Peyer's patch (tissue), 4 donors: ENCODE data around the gene LHX3. TPM values are rescaled to one million over a fixed set of nuclear protein-coding genes. Genes with fewer than 3 reads are reported as not detected.

Source experiments
- DNase-seq, 3 donors: peaks; one replicate each; pipeline ENCODE4 v3.0.0-alpha.2; 2017 to 2019
- H3K27ac ChIP-seq, 4 donors: fragments of 200-600 bp; sonication (generic); one replicate each; pipeline ENCODE4 v1.5.1; 2016 to 2019
- H3K27me3 ChIP-seq, 2 donors: fragments of 200-600 bp; sonication (generic); one replicate each; pipeline ENCODE4 v1.5.1; 2019
- H3K36me3 ChIP-seq, 3 donors: fragments of 200-600 bp; sonication (generic); one replicate each; pipeline ENCODE4 v1.5.1; 2016 to 2019
- H3K4me1 ChIP-seq, 4 donors: fragments of 200-600 bp; sonication (generic); one replicate each; pipeline ENCODE4 v1.5.1; 2016 to 2019
- H3K4me3 ChIP-seq, 4 donors: fragments of 200-600 bp; sonication (generic); 1 replicate in 3 of 4; 2 replicates in 1 of 4; pipeline ENCODE4 v1.5.1; 2016 to 2019; ENCODE audit warnings: mild to moderate bottlenecking in 1 of 4
- H3K9me3 ChIP-seq, 4 donors: fragments of 200-600 bp; sonication (generic); one replicate each; pipeline ENCODE4 v1.5.1; 2016 to 2019; ENCODE audit warnings: mild to moderate bottlenecking in 1 of 4
- POLR2A ChIP-seq, 2 donors: fragments of 450-650 bp; IDR thresholded peaks; one replicate each; pipeline ENCODE4 v1.5.1; 2017; ENCODE audit warnings: antibody characterized with exemption in 2 of 2, mild to moderate bottlenecking in 2 of 2, moderate library complexity in 2 of 2
- total RNA-seq, 4 donors: library from RNA; depleted of rRNA; stranded (reverse); fragments of >200 nt; gene quantifications; one replicate each; pipeline ENCODE4 v1.1.0, GENCODE V29; 2016
- TF ChIP-seq, protein P1 (sequence below), 6 experiments: fragments of 450-650 bp in 4 of 6; fragments of 200-600 bp in 2 of 6; sonication (generic) in 1 of 6; IDR thresholded peaks; one replicate each; pipeline ENCODE4 v1.5.1; 2017 to 2019; ENCODE audit warnings: antibody characterized with exemption in 6 of 6, mild to moderate bottlenecking in 3 of 6, moderate library complexity in 1 of 6

Gene LHX3
- total RNA-seq, 4 donors from 2014 or later, result not detected

DNA sequence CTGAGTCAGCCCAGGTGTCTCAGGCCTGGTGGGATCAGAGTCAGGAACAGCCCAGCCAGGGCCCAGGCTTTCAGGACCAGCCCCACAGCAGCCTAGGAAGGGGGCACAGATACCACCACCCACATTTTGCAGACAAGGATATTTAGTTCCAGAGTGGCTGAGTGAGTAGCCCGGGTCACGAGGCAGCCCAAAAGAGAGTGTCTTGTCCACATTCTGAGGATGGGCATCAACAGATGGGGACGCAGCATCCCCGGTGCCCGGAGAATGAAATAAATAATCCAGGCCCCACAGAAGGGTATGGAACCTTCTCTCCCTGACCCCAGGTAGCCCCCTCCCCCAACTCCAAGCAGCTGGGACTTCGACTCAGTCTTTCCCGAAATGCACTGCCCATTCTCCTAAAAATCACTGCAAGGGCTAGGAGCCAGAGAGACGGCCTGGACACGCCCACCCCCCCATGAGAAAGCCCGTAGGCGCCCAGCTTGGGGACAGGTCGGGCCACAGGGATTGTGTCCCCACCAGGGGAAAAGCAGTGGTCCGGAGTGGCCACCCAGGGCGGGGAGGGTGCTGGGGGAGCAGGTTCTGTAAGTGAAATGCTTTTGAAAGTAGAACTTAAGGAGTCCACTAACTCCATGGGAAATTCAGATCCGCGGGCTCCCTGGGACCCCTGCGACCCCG lies 6.9 kb downstream of the LHX3 start:
- H3K4me1 ChIP-seq, result peaks cover 0 to 9% (median 4%) of the 10 kb centered on the region in 4 donors
- no peak for TF ChIP-seq POLR2A (IDR thresholded peaks at IDR 0.05)
- no peak overlapping the region for H3K4me3 ChIP-seq
- peaks cover 0 to 81% of the 10 kb centered on the region in 2 donors for H3K27me3 ChIP-seq
- H3K9me3 ChIP-seq, result no peaks in the 10 kb centered on the region
- no peak overlapping the region for H3K27ac ChIP-seq
- DNase-seq, result no peak
- no peaks in the 10 kb centered on the region for H3K36me3 ChIP-seq

DNA sequence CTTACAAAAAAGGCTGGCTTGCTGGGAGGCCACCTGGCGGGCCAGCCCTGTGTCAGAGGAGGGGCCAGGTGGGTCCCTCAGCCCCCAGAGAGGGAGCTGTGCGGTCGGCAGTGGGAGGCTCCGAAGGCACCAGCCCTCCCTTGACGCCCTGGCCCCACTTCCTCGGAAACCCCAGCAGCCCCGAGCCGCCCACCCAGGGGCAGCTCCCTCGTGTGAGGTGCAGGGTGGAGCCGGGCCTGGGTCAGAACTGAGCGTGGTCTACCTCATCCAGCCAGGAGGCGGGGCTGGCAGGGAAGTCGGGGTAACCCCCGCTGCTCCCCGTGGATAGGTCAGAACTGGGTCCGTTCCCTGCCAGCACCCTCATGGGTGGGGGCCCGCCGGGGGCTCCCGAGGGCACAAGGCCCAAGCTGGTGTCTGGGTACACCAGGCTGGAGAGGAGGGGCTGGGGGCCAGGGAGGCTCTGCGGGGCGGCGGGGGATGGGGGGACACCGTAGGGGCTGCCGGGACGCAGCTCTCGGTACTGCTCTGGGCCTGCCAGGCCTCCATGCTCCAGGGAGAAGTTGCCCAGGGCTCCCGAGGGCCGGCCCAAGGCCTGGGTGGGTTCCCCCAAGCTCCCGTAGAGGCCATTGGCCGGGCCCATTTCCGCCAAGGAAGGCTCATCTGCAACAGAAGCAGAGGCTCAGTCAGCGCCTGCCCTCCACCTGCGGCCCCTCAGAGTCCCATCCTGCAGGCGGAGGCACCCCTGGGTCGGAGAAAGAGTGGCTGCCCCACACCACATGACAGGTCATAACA lies 7.6 kb downstream of the LHX3 start:
- H3K27ac ChIP-seq, result no peak overlapping the region
- no peaks in the 10 kb centered on the region for H3K36me3 ChIP-seq
- H3K4me1 ChIP-seq, result peaks cover 0 to 8% (median 3%) of the 10 kb centered on the region in 4 donors
- TF ChIP-seq, protein P1, sequence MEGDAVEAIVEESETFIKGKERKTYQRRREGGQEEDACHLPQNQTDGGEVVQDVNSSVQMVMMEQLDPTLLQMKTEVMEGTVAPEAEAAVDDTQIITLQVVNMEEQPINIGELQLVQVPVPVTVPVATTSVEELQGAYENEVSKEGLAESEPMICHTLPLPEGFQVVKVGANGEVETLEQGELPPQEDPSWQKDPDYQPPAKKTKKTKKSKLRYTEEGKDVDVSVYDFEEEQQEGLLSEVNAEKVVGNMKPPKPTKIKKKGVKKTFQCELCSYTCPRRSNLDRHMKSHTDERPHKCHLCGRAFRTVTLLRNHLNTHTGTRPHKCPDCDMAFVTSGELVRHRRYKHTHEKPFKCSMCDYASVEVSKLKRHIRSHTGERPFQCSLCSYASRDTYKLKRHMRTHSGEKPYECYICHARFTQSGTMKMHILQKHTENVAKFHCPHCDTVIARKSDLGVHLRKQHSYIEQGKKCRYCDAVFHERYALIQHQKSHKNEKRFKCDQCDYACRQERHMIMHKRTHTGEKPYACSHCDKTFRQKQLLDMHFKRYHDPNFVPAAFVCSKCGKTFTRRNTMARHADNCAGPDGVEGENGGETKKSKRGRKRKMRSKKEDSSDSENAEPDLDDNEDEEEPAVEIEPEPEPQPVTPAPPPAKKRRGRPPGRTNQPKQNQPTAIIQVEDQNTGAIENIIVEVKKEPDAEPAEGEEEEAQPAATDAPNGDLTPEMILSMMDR (IDR thresholded peaks at IDR 0.05), result no peak
- no peak for TF ChIP-seq POLR2A (IDR thresholded peaks at IDR 0.05)
- H3K4me3 ChIP-seq, result no peak overlapping the region
- peaks cover 0 to 83% of the 10 kb centered on the region in 2 donors for H3K27me3 ChIP-seq
- DNase-seq, result no peak
- no peaks in the 10 kb centered on the region for H3K9me3 ChIP-seq

DNA sequence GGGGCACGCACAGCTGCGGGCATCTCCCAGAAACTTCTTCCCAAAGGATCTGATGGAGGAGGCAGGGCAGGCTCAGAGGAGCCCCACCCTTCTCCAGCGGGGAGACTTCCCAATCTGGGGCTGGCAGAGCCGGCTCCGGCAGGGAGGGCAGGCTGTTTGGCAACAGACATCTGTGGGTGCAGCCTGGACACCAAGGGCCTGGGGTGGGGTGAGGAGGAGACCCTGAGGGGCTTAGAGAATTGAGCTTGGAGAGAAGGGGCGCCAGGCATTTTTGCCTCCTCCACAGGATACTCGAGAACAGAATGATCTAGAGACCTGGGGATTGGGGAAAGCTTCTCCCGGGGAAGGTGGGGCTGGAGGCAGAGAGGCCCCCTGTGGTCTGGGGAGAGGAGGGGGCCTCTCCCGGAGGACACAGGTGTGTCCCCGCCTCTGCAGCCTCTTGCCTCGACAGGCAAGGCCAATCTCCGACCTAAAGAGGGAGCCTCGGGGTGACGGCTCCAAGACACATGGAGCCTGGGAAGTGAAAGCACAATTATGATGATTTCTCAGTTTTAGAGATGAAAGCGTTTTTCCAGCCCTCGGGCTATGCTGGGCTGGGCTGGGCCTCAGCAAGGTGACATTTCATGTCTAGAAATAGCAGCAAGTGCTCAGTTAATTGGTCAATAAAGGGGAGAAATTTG lies 8.4 kb downstream of the LHX3 start:
- H3K27me3 ChIP-seq, result peaks cover 0 to 80% of the 10 kb centered on the region in 2 donors
- no peaks in the 10 kb centered on the region for H3K9me3 ChIP-seq
- no peaks in the 10 kb centered on the region for H3K36me3 ChIP-seq
- DNase-seq, result no peak
- no peak overlapping the region for H3K4me3 ChIP-seq
- TF ChIP-seq, protein P1 (IDR thresholded peaks at IDR 0.05), result no peak
- no peak for TF ChIP-seq POLR2A (IDR thresholded peaks at IDR 0.05)
- H3K4me1 ChIP-seq, result peaks cover 0 to 8% (median 3%) of the 10 kb centered on the region in 4 donors
- no peak overlapping the region for H3K27ac ChIP-seq

DNA sequence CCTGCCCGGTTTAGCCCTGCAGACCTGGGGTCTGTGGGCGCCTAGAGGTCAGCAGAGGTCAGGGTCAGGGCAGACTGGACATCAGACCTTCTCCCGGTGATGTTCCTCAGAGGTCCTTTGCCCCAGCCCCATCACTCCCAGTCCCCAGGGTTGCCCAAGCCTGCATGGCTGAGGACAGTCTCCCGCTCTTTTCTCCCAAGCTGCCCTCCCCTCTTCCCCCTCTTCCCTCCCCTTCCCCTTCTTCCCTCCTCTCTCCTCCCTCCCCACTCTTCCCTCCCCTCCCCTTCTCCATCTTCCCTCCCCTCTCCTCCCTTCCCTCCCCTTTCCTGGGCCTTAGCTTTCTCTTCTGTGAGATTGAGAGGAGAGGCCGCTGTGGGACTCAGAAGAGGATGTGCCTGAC lies 10.4 kb downstream of the LHX3 start:
- peaks cover 0 to 61% of the 10 kb centered on the region in 2 donors for H3K27me3 ChIP-seq
- H3K36me3 ChIP-seq, result no peaks in the 10 kb centered on the region
- no peak for TF ChIP-seq POLR2A (IDR thresholded peaks at IDR 0.05)
- TF ChIP-seq, protein P1 (IDR thresholded peaks at IDR 0.05), result no peak
- DNase-seq, result no peak
- no peak overlapping the region for H3K4me3 ChIP-seq
- H3K9me3 ChIP-seq, result no peaks in the 10 kb centered on the region
- H3K4me1 ChIP-seq, result peaks cover 0 to 8% (median 3%) of the 10 kb centered on the region in 4 donors
- H3K27ac ChIP-seq, result no peak overlapping the region

DNA sequence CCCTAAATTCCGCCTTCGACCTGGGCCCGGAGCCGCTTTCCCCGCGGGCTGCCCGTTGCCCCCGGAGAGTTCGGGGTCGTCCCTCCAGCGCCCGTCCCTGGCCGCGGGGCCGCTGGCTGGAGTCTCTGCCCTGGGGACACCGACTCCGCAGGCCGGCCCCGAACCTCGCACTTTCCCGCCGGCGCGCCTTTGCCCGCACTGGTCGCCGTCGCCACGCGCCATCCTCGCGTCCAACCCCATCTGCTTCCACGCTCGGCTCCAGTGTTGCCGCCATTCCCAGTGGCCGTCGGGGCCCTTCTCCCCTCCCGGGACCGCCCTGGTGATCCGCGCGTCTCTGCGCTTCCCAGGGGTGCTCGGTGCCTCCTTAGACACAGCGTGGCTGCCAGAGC lies 11.0 kb downstream of the LHX3 start:
- no peak overlapping the region for H3K4me3 ChIP-seq
- peaks cover 0 to 7% (median 3%) of the 10 kb centered on the region in 4 donors for H3K4me1 ChIP-seq
- no peak for DNase-seq
- H3K9me3 ChIP-seq, result no peaks in the 10 kb centered on the region
- no peaks in the 10 kb centered on the region for H3K36me3 ChIP-seq
- no peak overlapping the region for H3K27ac ChIP-seq
- TF ChIP-seq POLR2A (IDR thresholded peaks at IDR 0.05), result no peak
- TF ChIP-seq, protein P1 (IDR thresholded peaks at IDR 0.05), result no peak
- peaks cover 0 to 55% of the 10 kb centered on the region in 2 donors for H3K27me3 ChIP-seq
